IPS-20b (cell line): Measurements from ENCODE around the gene CYFIP1.

Source experiments
- H3K27ac ChIP-seq: one replicate; pipeline ENCODE4 v1.5.1; 2013; ENCODE audit warnings: low read length
- H3K27me3 ChIP-seq: 2 replicates; pipeline ENCODE4 v1.6.1; 2013; ENCODE audit warnings: mild to moderate bottlenecking, low read length, inconsistent platforms; ENCODE audit not compliant: insufficient read depth
- H3K36me3 ChIP-seq: 2 replicates; pipeline ENCODE4 v1.6.1; 2013; ENCODE audit warnings: low read depth, mild to moderate bottlenecking, inconsistent platforms, low read length, moderate library complexity; ENCODE audit not compliant: insufficient read depth
- H3K4me1 ChIP-seq: 2 replicates; pipeline ENCODE4 v1.6.1; 2013; ENCODE audit warnings: mild to moderate bottlenecking, control low read depth, inconsistent platforms, low read length, moderate library complexity; ENCODE audit not compliant: insufficient read depth
- H3K4me3 ChIP-seq: 2 replicates; pipeline ENCODE4 v1.5.1; 2013; ENCODE audit warnings: mild to moderate bottlenecking, low read length, inconsistent platforms
- H3K9ac ChIP-seq: 2 replicates; pipeline ENCODE4 v1.6.1; 2013; ENCODE audit warnings: low read depth, mild to moderate bottlenecking, inconsistent platforms, low read length, moderate library complexity
- H3K9me3 ChIP-seq: 2 replicates; pipeline ENCODE4 v1.6.1; 2013; ENCODE audit warnings: mild to moderate bottlenecking, low read depth, low read length, inconsistent platforms; ENCODE audit not compliant: insufficient read depth

The CYFIP1 gene

DNA sequence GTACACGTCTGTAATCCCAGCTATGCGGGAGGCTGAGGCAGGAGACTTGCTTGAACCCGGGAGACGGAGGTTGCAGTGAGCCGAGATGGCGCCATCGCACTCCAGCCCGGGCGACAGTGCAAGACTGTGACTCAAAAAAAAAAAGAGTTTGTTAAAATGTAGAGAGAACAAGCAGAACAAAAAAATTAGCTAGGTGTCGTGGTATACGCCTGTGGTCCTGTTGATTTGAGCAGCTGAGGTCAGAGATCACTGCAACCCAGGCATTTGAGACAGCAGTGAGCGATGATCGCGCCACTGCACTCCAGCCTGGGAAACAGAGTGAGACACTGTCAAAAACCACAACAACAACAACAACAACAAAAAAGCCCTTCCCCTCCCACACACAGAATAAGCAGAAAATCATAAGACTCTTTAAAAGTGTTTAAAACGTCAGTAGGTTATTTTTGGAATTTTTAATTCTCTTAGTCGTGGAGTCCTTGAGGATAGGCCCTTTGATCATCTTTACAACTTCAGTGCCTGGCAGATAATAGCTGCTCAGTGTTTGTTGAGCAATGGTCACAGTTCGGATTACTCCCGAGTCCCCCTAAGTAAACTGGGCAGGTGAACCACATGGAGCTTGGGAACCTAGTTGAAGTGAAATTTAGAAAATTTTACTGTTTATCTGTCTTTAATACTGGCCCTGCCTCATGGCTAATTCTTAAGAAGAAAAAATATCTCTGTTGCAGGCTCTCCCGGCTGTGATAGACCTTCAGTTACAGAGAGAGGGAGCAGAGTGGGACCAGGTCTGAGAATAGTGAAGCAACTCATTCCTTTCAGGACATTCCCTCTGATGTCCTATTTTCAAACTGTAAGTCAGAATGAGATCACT lies 135.5 kb downstream of the CYFIP1 start:
- Histone ChIP-seq H3K36me3 (peaks cover 53% of the 10 kb centered on the region), H3K9ac (peak overlapping the region; percentile 32; the same call in 1 of the 2 replicates), H3K4me1 (peaks cover 12% of the 10 kb centered on the region), H3K27me3 (no peaks in the 10 kb centered on the region), H3K9me3 (no peaks in the 10 kb centered on the region), H3K27ac (no peak overlapping the region), H3K4me3 (no peak overlapping the region)

- H3K9me3 ChIP-seq, result no peaks in the 10 kb centered on the region
- peaks cover 3% of the 10 kb centered on the region; the same call in 1 of the 2 replicates for H3K4me1 ChIP-seq
- no peak overlapping the region for H3K27ac ChIP-seq
- peak overlapping the region; percentile 90 for H3K4me3 ChIP-seq
- peaks cover 16% of the 10 kb centered on the region for H3K36me3 ChIP-seq
- H3K9ac ChIP-seq, result peak overlapping the region; percentile 91
- no peaks in the 10 kb centered on the region for H3K27me3 ChIP-seq
Observed at GRCh38 chr15:22839046-22839695, 141.0 kb downstream of the CYFIP1 start.

GRCh38 chr15:22838292-22839042 lies 141.7 kb downstream of the CYFIP1 start, which contains the start of gene NIPA2:
Gene NIPA2 (plus strand): TSS chr15:22838666. CDS start chr15:22851732, 13,066 bp downstream.
- peaks cover 12% of the 10 kb centered on the region for H3K36me3 ChIP-seq
- no peak within 1 kb of the TSS for H3K27ac ChIP-seq
- H3K4me1 ChIP-seq, result peaks cover 5% of the 10 kb centered on the region; the same call in 1 of the 2 replicates
- no peaks in the 10 kb centered on the region for H3K9me3 ChIP-seq
- H3K27me3 ChIP-seq, result no peaks in the 10 kb centered on the region
- H3K9ac ChIP-seq, result peak within 1 kb of the TSS; percentile 91
- H3K4me3 ChIP-seq, result peak within 1 kb of the TSS; percentile 90

DNA sequence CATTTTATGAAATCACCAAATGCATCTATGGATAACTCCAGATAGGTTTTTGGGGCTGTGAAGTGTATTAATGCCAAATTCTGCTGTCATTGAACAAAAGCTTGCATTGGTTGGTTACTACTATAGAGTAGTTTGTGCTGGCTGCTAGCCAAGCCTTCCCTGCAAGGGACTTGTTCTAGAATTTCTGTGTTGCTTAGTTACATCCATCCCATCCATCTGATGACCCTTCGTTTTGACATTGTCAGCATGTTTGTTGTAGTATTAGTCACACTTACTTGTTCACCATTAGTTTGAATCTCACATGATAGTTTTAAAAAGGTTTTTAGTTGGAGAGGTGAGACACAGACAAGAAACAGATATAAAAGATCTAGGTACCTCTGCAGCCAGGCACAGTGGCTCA lies 148.7 kb downstream of the CYFIP1 start:
- Histone ChIP-seq H3K27ac (no peak overlapping the region), H3K36me3 (no peaks in the 10 kb centered on the region), H3K4me1 (peaks cover 23% of the 10 kb centered on the region; the same call in 1 of the 2 replicates), H3K4me3 (no peak overlapping the region), H3K27me3 (peaks cover 3% of the 10 kb centered on the region; the same call in 1 of the 2 replicates), H3K9me3 (no peaks in the 10 kb centered on the region), H3K9ac (no peak overlapping the region)

GRCh38 chr15:22827125-22827524 lies 153.0 kb downstream of the CYFIP1 start:
- Histone ChIP-seq H3K9ac (no peak overlapping the region), H3K36me3 (peaks cover 18% of the 10 kb centered on the region; the same call in 1 of the 2 replicates), H3K9me3 (no peaks in the 10 kb centered on the region), H3K27me3 (peaks cover 1% of the 10 kb centered on the region; the same call in 1 of the 2 replicates), H3K27ac (no peak overlapping the region), H3K4me3 (peak overlapping the region; percentile 17; the same call in 1 of the 2 replicates), H3K4me1 (peaks cover 15% of the 10 kb centered on the region; the same call in 1 of the 2 replicates)

GRCh38 chr15:22823495-22824128 lies 156.6 kb downstream of the CYFIP1 start:
- Histone ChIP-seq H3K9ac (no peak overlapping the region), H3K36me3 (peaks cover 32% of the 10 kb centered on the region), H3K4me3 (no peak overlapping the region), H3K9me3 (no peaks in the 10 kb centered on the region), H3K4me1 (peaks cover 15% of the 10 kb centered on the region; the same call in 1 of the 2 replicates), H3K27ac (no peak overlapping the region), H3K27me3 (no peaks in the 10 kb centered on the region)

- no peak overlapping the region for H3K9ac ChIP-seq
- H3K4me1 ChIP-seq, result no peaks in the 10 kb centered on the region
- H3K4me3 ChIP-seq, result no peak overlapping the region
- no peaks in the 10 kb centered on the region for H3K9me3 ChIP-seq
- H3K27ac ChIP-seq, result no peak overlapping the region
- H3K36me3 ChIP-seq, result peaks cover 24% of the 10 kb centered on the region
- no peaks in the 10 kb centered on the region for H3K27me3 ChIP-seq
Observed at GRCh38 chr15:22819651-22820050, 160.5 kb downstream of the CYFIP1 start.
